H9 (cell line): ENCODE data around the gene TOGARAM2. TPM values are rescaled to one million over a fixed set of nuclear protein-coding genes. Genes with fewer than 3 reads are reported as not detected.

Source experiments
- DNase-seq: peaks from one replicate; pipeline ENCODE4 v3.0.0-alpha.2; 2017
- H2AFZ ChIP-seq: one replicate; pipeline ENCODE4 v1.6.1; 2013; ENCODE audit warnings: mild to moderate bottlenecking, low read length, control low read depth, moderate library complexity
- H2AK5ac ChIP-seq: 2 replicates; pipeline ENCODE4 v1.6.1; 2013; ENCODE audit warnings: low read length, control low read depth, mixed read lengths; ENCODE audit not compliant: insufficient read length
- H2BK120ac ChIP-seq: one replicate; pipeline ENCODE4 v1.6.1; 2013; ENCODE audit warnings: low read depth, mild to moderate bottlenecking, low read length, control low read depth, inconsistent platforms; ENCODE audit not compliant: poor library complexity, severe bottlenecking
- H2BK12ac ChIP-seq: 2 replicates; pipeline ENCODE4 v1.6.1; 2013; ENCODE audit warnings: low read length, control low read depth, mixed read lengths, low read depth; ENCODE audit not compliant: insufficient read length
- H2BK15ac ChIP-seq: 2 replicates; pipeline ENCODE4 v1.6.1; 2013; ENCODE audit warnings: low read depth, low read length, control low read depth
- H2BK20ac ChIP-seq: one replicate; pipeline ENCODE4 v1.6.1; 2013; ENCODE audit warnings: low read depth, mild to moderate bottlenecking, low read length, control low read depth, inconsistent platforms; ENCODE audit not compliant: poor library complexity, severe bottlenecking
- H2BK5ac ChIP-seq: 2 replicates; pipeline ENCODE4 v1.6.1; 2013; ENCODE audit warnings: low read length, control low read depth, mixed read lengths; ENCODE audit not compliant: insufficient read length
- H3K14ac ChIP-seq: 2 replicates; pipeline ENCODE4 v1.6.1; 2013; ENCODE audit warnings: low read length, control low read depth; ENCODE audit not compliant: insufficient read depth
- H3K18ac ChIP-seq: 2 replicates; pipeline ENCODE4 v1.6.1; 2013; ENCODE audit warnings: low read depth, mild to moderate bottlenecking, mixed read lengths, low read length, control low read depth; ENCODE audit not compliant: insufficient read length
- H3K23ac ChIP-seq: 2 replicates; pipeline ENCODE4 v1.6.1; 2013; ENCODE audit warnings: low read length, control low read depth, mixed read lengths, low read depth; ENCODE audit not compliant: insufficient read length
- H3K23me2 ChIP-seq: 2 replicates; pipeline ENCODE4 v1.6.1; 2013; ENCODE audit warnings: low read depth, mild to moderate bottlenecking, mixed read lengths, low read length, control low read depth; ENCODE audit not compliant: insufficient read length, poor library complexity, severe bottlenecking
- H3K27ac ChIP-seq: 2 replicates; pipeline ENCODE4 v1.5.1; 2013; ENCODE audit warnings: low read length, control low read depth, mixed read lengths, low read depth; ENCODE audit not compliant: insufficient read length
- H3K27me3 ChIP-seq: 2 replicates; pipeline ENCODE4 v1.6.1; 2013; ENCODE audit warnings: low read length, control low read depth, inconsistent platforms; ENCODE audit not compliant: insufficient read depth
- H3K4ac ChIP-seq: 2 replicates; pipeline ENCODE4 v1.6.1; 2013; ENCODE audit warnings: low read depth, mild to moderate bottlenecking, control low read depth, inconsistent platforms, low read length, moderate library complexity
- H3K4me1 ChIP-seq: 2 replicates; pipeline ENCODE4 v1.6.1; 2013; ENCODE audit warnings: low read length, control low read depth, inconsistent platforms; ENCODE audit not compliant: insufficient read depth
- H3K4me2 ChIP-seq: 2 replicates; pipeline ENCODE4 v1.6.1; 2013; ENCODE audit warnings: low read length, control low read depth, mixed read lengths; ENCODE audit not compliant: insufficient read length, insufficient read depth
- H3K56ac ChIP-seq: 2 replicates; pipeline ENCODE4 v1.6.1; 2013; ENCODE audit warnings: low read depth, mild to moderate bottlenecking, mixed read lengths, low read length, control low read depth; ENCODE audit not compliant: insufficient read length
- H3K79me1 ChIP-seq: 2 replicates; pipeline ENCODE4 v1.6.1; 2013; ENCODE audit warnings: low read depth, mild to moderate bottlenecking, moderate library complexity, low read length, control low read depth, inconsistent platforms; ENCODE audit not compliant: insufficient read depth, poor library complexity, severe bottlenecking
- H3K79me2 ChIP-seq: 2 replicates; pipeline ENCODE4 v1.6.1; 2013; ENCODE audit warnings: low read length, control low read depth, inconsistent platforms; ENCODE audit not compliant: insufficient read depth
- H3K9ac ChIP-seq: 2 replicates; pipeline ENCODE4 v1.6.1; 2013; ENCODE audit warnings: low read length, control low read depth, mixed read lengths; ENCODE audit not compliant: insufficient read length; ENCODE audit errors: extremely low read depth
- H3K9me3 ChIP-seq: one replicate; pipeline ENCODE4 v1.6.1; 2013; ENCODE audit warnings: low read depth, low read length, inconsistent platforms; ENCODE audit not compliant: control insufficient read depth
- H3T11ph ChIP-seq: one replicate; pipeline ENCODE4 v1.6.1; 2013; ENCODE audit warnings: mild to moderate bottlenecking, low read length, control low read depth, inconsistent platforms
- H4K20me1 ChIP-seq: one replicate; pipeline ENCODE4 v1.6.1; 2013; ENCODE audit not compliant: control insufficient read depth, insufficient read length, insufficient read depth
- H4K5ac ChIP-seq: 2 replicates; pipeline ENCODE4 v1.6.1; 2013; ENCODE audit warnings: low read depth, mild to moderate bottlenecking, mixed read lengths, low read length, control low read depth; ENCODE audit not compliant: insufficient read length
- H4K8ac ChIP-seq: replicated peaks from 2 replicates; pipeline ENCODE4 v1.6.1; 2013; ENCODE audit warnings: low read length, control low read depth, mixed read lengths, low read depth; ENCODE audit not compliant: insufficient read length
- H4K91ac ChIP-seq: 2 replicates; pipeline ENCODE4 v1.6.1; 2013; ENCODE audit warnings: low read depth, mild to moderate bottlenecking, moderate library complexity, mixed read lengths, low read length, control low read depth; ENCODE audit not compliant: insufficient read length
- H3K27ac Mint-ChIP-seq, 3 experiments: 2 replicates in 2 of 3; 3 replicates in 1 of 3; pipeline ENCODE4 v1.8.0; 2020 to 2021; ENCODE audit warnings: mixed read lengths in 3 of 3, mild to moderate bottlenecking in 1 of 3, moderate library complexity in 1 of 3
- H3K27me3 Mint-ChIP-seq: 2 replicates; pipeline ENCODE4 v1.8.0; 2021; ENCODE audit warnings: low read depth, mild to moderate bottlenecking, moderate library complexity, mixed read lengths
- H3K36me3 Mint-ChIP-seq, 3 experiments: 2 replicates in 2 of 3; 3 replicates in 1 of 3; pipeline ENCODE4 v1.8.0; 2020 to 2021; ENCODE audit warnings: low read depth in 3 of 3, mixed read lengths in 3 of 3; ENCODE audit not compliant: insufficient read depth in 1 of 3
- H3K4me1 Mint-ChIP-seq, 2 experiments: 2 replicates each; pipeline ENCODE4 v1.8.0; 2020; ENCODE audit warnings: mixed read lengths in 2 of 2
- H3K4me3 Mint-ChIP-seq, 2 experiments: 2 replicates in 1 of 2; 3 replicates in 1 of 2; pipeline ENCODE4 v1.8.0; 2020 to 2021; ENCODE audit warnings: mild to moderate bottlenecking in 2 of 2, mixed read lengths in 2 of 2, moderate library complexity in 1 of 2
- H3K9me3 Mint-ChIP-seq, 2 experiments: 2 replicates in 1 of 2; 3 replicates in 1 of 2; pipeline ENCODE4 v1.8.0; 2020; ENCODE audit warnings: mild to moderate bottlenecking in 2 of 2, mixed read lengths in 2 of 2, moderate library complexity in 1 of 2
- CTCF ChIP-seq: fragments of 200-600 bp; sonication (generic); conservative IDR thresholded peaks from 3 replicates; pipeline ENCODE4 v1.8.0; 2021; ENCODE audit warnings: antibody characterized with exemption, mild to moderate bottlenecking
- WGBS: extraction: QIAGEN DNeasy Blood & Tissue Kit; methylation state at CpG from one replicate; pipeline ENCODE4 v1.1.7; 2013; ENCODE audit warnings: missing lambda C conversion rate, low lambda C conversion rate, mixed read lengths; ENCODE audit not compliant: insufficient read length; ENCODE audit errors: extremely low coverage; 5-methylcytosine and 5-hydroxymethylcytosine counted together
- total RNA-seq: library from RNA; stranded (reverse); gene quantifications from 2 replicates; pipeline ENCODE4 v1.2.1, GENCODE V29; 2021

The TOGARAM2 gene
- total RNA-seq, 1 experiment from 2014 or later, result 0.83 TPM

GRCh38 chr2:29000956-29001355, 19.9 kb downstream of the TOGARAM2 start:
- no peak overlapping the region for H2BK12ac ChIP-seq
- H2AFZ ChIP-seq, result no peak overlapping the region
- WGBS, result no CpG with 5 or more reads among the region's 5 CpGs
- no peak for DNase-seq
- Mint-ChIP-seq H3K36me3 (no peaks in the 10 kb centered on the region), H3K4me3 (no peak overlapping the region), H3K9me3 (no peaks in the 10 kb centered on the region), H3K27me3 (peaks cover 3% of the 10 kb centered on the region), H3K27ac (no peak overlapping the region), H3K4me1 (peaks cover 5 to 10% of the 10 kb centered on the region in 2 experiments)
- H4K91ac ChIP-seq, result no peak overlapping the region
- H2BK120ac ChIP-seq, result no peak overlapping the region
- H3K27me3 ChIP-seq, result peaks cover 2% of the 10 kb centered on the region; the same call in 1 of the 2 replicates
- H3K27ac ChIP-seq, result no peak overlapping the region
- H2BK15ac ChIP-seq, result no peak overlapping the region
- H3K79me2 ChIP-seq, result no peaks in the 10 kb centered on the region
- no peak overlapping the region for H3K4ac ChIP-seq
- H3K23me2 ChIP-seq, result no peaks in the 10 kb centered on the region
- H3K9ac ChIP-seq, result no peak overlapping the region
- H2AK5ac ChIP-seq, result no peak overlapping the region
- no peak overlapping the region for H2BK5ac ChIP-seq
- H3T11ph ChIP-seq, result no peak overlapping the region
- no peak overlapping the region for H3K56ac ChIP-seq
- H3K18ac ChIP-seq, result no peak overlapping the region
- H4K20me1 ChIP-seq, result no peaks in the 10 kb centered on the region
- H4K8ac ChIP-seq, result no peak overlapping the region
- no peaks in the 10 kb centered on the region for H3K79me1 ChIP-seq
- no peak overlapping the region for H3K23ac ChIP-seq
- no peaks in the 10 kb centered on the region; the same call in 1 of the 2 replicates for H3K4me1 ChIP-seq
- H4K5ac ChIP-seq, result no peak overlapping the region
- H2BK20ac ChIP-seq, result no peak overlapping the region
- no peak overlapping the region for H3K4me2 ChIP-seq
- H3K14ac ChIP-seq, result no peak overlapping the region
- no peak for TF ChIP-seq CTCF
- no peaks in the 10 kb centered on the region for H3K9me3 ChIP-seq
